Jurkat, Clone E6-1 (cell line): ENCODE results near the gene PEPD.

Source experiments
- DNase-seq: peaks from one replicate; pipeline ENCODE4 v3.0.0-alpha.2; 2011; ENCODE audit warnings: low read depth, low spot score
- H3K4me3 ChIP-seq: 2 replicates; pipeline ENCODE4 v1.5.1; 2011; ENCODE audit warnings: mild to moderate bottlenecking, low read length, control low read depth, moderate library complexity

The PEPD gene

DNA sequence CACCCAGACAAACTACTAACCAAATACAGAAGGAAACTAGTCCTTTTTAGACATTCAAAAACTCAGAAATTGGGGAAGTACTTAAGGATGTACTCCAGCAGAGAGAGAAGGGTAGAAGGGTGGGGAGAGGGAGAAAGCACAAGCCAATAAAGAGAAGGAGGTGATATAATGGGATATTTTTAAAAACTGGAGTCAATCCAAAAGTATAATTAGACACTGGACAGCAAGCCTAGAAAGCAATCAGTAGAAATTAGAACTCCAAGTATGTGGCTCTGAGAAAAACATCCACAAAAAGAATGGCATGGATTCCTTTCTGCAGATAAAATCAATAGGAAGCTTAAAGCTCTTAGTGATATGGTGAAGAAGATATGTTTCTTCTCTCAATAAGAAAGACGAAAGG, 55.8 kb downstream of the PEPD start:
- DNase-seq = no peak
- no peak overlapping the region for H3K4me3 ChIP-seq

DNA sequence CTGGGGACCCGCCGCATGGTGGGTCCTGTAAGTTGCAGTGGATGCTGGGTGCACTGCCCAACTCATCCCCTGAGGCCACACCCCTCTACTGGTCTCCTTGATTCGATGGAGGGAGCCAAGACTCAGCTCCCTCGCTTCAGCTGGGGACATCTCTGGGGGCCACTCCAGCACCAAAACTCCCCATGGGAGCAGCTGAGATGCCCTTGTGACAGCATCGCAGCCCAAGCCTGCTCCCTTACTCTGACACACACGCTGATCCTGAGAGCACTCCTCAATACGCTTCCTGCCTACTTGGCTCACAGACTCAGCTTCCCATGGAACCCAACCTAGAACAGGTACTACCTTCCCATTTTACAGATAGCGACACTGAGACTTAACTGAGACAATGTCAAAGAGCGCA, 56.2 kb downstream of the PEPD start:
- no peak for DNase-seq

DNA sequence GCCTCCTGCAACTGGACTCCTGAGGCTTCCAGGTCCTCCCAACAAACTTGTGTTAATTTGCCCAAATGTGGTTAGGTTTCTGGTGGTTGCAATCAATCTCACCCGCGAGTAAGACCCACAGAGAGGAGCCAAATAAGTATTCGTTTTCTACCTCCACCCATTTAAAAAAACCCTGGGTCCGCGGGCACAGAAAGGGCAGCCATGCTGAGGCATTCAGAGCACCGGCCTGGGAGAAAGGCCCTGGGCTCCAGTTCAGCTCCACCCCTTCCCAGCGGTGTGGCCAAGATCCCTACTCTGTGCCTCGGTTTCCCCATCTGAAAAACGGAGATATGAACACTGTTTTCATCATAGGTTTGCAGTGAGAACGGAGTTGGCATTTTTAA, 56.9 kb downstream of the PEPD start:
- DNase-seq = no peak

More for the DNA sequence above, 56.2 kb downstream of the PEPD start:
- H3K4me3 ChIP-seq = no peak overlapping the region

DNA sequence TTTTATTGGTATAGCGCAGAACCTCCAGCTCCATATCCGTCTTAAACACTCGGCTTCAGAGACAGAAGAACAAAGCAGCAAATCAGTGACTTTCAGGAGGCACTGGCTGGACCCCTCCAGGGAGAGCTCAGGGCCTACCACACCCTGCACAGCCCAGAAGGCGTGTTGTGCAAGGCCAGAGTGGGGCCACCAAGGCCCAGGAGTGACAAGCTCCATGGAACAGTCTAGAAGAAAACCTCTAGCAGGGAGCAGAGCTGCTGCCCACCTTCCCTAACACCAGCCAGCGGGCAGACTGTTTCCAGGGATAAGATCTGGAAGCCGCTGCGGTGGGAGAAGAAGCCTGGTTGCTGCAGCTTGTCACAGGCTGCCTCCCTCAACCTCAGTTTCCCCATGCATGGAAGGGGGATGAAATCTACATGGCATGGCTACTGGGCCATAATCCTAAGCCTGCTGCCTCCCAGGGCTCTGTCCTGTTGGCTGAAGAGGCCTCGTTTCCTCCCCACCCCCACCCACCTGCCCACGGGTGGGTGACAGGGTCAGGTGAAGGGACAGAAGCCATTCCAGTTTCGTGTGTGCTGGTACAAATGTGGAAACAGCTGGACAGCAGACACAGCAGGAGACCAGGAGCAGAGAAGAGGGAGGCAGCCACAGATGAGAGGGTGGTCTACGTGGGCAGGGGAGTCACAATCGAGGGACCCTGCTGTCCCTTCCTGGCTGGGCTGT, 57.4 kb downstream of the PEPD start:
- no peak overlapping the region for H3K4me3 ChIP-seq
- DNase-seq = no peak

More for the DNA sequence above, 56.9 kb downstream of the PEPD start:
- no peak overlapping the region for H3K4me3 ChIP-seq

- H3K4me3 ChIP-seq = no peak overlapping the region
- no peak for DNase-seq
Measured at GRCh38 chr19:33463199-33463598, 58.4 kb downstream of the PEPD start.

GRCh38 chr19:33462112-33462791, 59.3 kb downstream of the PEPD start:
- H3K4me3 ChIP-seq = no peak overlapping the region

DNA sequence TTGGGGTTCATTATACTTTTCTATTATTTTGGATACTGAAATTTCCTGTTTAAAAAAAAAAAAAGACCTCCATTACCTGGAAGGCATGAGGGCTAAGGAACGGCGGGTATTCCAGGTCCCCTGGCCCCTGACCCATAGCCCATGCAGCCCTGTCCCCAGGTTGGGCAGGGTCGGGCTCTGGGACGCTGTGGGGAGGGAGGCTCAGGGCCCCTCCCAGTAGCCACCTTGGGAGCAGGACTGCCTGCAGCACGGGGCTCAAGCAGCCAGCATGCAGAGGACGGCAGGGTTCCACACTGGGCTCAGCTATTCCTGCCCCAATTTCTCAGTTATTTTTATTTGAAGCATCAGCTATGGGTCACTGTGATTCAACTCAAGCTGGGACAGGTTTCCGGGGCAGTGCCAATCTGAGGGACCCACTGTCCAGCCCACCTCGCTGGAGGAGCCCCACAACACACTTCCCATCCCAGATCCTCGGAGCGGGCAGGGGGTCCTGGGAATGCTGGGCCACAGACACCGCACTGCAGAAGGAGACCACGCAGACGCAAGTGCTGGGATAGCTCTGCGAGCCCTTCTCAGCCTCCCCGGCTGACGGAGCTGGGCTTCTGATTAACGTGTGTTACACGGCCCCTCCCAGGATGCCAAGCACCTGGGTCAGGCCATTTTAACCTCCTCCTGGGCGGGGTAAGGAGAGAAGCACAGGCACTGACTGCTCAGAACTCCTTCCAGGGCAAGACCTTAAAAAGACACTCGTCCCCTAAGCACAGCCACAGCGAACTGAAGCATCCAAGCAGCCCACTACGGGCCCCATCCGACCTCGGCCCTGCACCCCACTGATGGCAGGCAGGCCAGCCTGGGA, 60.1 kb downstream of the PEPD start:
- DNase-seq = no peak
- H3K4me3 ChIP-seq = no peak overlapping the region

More at GRCh38 chr19:33462112-33462791, 59.3 kb downstream of the PEPD start:
- no peak for DNase-seq

DNA sequence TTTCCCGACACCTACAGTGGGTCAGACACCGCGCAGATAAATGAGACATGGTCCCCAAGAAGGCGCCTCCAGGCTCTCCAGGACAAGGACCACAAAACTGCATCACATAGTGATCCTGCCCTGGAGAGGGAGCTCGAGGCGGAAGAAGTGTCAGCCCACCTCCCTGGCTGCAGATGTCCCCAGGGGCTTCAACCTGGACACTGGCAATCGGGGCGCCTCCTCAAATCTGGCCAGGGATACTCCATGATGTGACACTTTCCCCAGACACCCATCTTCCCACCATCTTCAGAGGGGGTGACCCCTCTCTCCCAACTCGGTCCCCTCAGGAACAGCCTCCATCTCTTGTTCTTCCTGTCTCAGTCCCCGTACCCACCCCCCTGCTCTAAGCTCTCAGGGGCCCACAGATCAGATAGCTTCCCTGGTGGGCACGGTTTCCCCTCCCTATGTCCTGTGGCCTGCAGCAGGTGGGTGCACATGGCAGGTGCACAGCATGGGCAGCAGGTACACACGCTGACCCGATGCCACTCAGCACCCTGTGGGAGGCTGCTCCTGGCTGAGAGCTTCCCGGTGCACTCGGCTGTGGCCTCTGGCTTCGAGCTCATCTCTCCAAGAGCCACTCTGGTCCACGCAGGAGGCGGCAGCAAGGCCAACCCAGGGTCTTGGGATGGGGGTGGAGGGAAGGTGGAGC, 61.2 kb downstream of the PEPD start:
- DNase-seq = no peak
- no peak overlapping the region for H3K4me3 ChIP-seq

GRCh38 chr19:33459222-33460090, 62.1 kb downstream of the PEPD start:
- DNase-seq = no peak
- H3K4me3 ChIP-seq = no peak overlapping the region

DNA sequence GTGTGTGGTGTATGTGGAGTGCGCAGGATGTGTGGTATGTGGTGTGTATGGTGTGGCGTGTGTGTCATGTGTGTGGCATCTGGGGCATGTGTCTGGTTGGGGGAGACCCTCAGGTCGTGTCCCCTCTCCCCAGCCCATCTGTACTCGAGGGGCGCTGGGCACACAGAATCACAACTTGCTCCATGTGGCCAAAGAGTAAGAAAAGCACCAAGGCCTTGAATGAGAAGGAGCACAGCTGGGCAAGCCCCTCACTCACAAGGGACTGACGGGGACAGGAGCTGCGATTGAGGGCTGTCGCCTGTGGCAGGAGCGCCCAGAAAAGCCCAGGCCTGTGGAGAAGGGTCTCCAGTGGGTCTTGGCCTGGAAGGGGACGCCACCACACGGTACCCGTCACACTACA, 62.8 kb downstream of the PEPD start:
- H3K4me3 ChIP-seq = no peak overlapping the region
- no peak for DNase-seq

DNA sequence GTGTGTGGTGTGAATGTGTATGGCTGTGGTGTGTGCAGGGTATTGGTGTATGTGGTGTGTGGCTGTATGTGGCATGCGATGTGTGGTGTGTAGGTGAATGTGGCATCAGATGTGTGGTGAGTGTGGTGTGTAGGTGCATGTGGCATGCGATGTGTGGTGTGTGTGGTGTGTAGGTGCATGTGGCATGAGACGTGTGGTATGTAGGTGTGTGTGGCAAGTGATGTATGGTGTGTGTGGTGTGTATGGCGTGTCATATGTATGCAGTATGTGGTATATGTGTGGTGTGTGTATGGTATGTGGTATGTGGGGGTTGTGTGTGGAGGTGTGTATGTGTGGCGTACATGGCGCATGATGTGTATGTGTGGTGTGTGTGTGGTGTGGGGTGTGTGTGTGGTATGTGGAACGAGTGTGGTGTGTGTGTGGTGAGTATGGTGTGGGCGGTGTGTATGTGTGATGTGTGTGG, 63.4 kb downstream of the PEPD start:
- no peak overlapping the region for H3K4me3 ChIP-seq
- no peak for DNase-seq

DNA sequence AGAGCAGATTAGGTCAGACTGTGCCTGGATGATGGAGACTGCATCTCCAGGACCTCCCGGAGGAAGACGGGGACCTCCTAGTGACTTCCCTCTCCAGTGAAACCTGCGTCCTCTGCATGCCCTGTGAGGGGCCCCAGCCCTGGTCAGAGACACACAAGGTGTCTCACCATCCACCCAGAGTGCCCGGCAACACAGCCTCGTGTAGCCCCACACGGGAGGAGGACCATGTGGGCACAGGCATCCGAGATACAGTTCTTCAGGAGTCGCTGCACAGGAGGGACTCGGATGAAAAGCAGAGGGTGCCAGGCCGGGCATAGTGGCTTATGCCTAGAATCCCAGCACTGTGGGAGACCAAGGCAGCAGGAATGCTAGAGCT, 64.8 kb downstream of the PEPD start:
- no peak overlapping the region for H3K4me3 ChIP-seq
- DNase-seq = no peak

GRCh38 chr19:33456076-33456844, 65.3 kb downstream of the PEPD start:
- DNase-seq = no peak
- H3K4me3 ChIP-seq = no peak overlapping the region

DNA sequence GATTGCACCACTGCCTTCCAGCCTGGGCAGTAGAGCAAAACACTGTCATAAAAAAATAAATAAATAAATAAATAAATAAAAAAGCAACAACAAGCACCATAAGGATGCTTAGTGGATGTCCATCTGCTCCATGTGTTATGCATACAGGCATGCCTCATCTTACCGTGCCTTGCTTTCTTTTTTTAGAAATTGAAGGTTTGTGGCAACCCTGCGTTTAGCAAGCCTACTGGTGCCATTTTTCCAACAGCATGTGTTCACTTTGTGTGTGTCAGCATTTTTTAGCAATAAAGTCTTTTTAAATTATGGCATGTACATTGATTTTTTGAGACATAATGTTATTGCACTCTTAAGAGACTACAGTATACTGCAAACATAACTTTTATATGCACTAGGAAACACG, 68.3 kb downstream of the PEPD start:
- no peak for DNase-seq
- H3K4me3 ChIP-seq = no peak overlapping the region

DNA sequence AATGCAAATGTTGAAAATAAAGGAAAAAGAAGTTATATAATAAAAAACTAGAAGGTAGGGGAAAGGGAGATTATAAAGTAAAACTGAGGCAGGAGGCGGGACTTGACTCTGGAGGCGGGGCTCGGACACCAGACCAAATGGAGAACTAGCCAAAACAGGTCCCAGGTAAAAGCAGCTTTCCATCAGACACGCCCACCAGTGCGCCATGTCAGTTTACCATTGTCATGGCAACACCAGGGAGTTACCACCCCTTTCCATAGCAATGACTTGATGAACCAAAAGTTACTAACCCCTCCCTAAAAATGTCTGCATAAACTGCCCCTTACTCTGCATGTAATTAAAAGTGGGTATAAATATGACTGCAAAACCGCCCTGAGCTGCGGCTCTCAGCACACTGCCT, 70.9 kb downstream of the PEPD start:
- no peak overlapping the region for H3K4me3 ChIP-seq
- no peak for DNase-seq

DNA sequence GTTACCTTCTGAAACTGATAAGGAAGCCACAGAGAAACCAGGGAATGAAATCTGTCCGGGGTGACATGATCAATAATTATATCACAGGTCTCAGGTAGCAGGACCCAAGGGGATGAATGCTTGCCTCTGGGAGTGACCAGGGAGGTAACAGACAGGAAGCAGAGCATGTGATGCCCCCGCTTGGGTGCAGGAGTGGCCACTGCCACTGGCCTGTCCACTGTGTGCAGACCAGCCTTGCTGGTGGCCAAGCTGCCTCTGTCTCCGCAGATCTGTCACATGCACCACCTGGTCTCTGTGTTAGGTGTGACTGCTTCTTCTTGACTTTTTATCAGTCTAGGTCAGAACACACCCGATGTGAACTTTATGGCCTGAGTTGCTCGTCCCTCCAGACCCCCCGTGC, 71.8 kb downstream of the PEPD start:
- DNase-seq = no peak
- no peak overlapping the region for H3K4me3 ChIP-seq

DNA sequence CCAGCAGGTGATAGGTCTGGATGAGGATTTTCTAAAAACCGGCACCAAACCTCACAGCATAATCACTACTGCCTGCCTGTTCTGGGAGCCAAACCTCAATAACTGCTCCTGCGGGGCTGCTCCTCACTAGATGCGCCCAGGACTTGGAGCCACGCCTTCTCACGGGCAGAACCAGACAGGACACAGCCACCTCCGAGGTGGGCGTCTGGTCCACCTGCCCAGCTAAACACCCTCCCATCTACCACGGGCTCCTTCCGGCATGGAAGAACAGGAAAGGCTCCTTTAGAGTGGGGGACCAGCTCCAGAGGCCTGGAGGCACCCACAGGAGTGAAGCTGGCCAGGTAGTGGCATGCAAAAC, 73.5 kb downstream of the PEPD start:
- H3K4me3 ChIP-seq = no peak overlapping the region
- no peak for DNase-seq
